GM23338 (cell line): ENCODE measurements around the gene ITGAV.

Source experiments
- CREB1 ChIP-seq: fragments of 250-450 bp; sonication (Bioruptor Pico); IDR thresholded peaks from 2 replicates; pipeline ENCODE4 v1.5.0; 2020; ENCODE audit warnings: low read depth, mild to moderate bottlenecking, moderate library complexity
- EZH2 ChIP-seq: fragments of 200-600 bp; sonication (generic); IDR thresholded peaks from one replicate; pipeline ENCODE4 v1.8.0; 2017; ENCODE audit warnings: antibody characterized with exemption, mild to moderate bottlenecking, low read depth; ENCODE audit not compliant: unreplicated experiment
- EZH2phosphoT487 ChIP-seq: fragments of 200-600 bp; sonication (generic); IDR thresholded peaks from one replicate; pipeline ENCODE4 v1.8.1; 2018; ENCODE audit warnings: antibody characterized with exemption; ENCODE audit not compliant: unreplicated experiment
- POLR2AphosphoS5 ChIP-seq: IDR thresholded peaks from 2 replicates; pipeline ENCODE4 v1.6.1; 2016; ENCODE audit warnings: antibody characterized with exemption, low read depth
- ZNF331 ChIP-seq: fragments of 250-450 bp; sonication (Bioruptor Pico); IDR thresholded peaks from 2 replicates; pipeline ENCODE4 v1.5.0; 2020; ENCODE audit warnings: low read depth, mild to moderate bottlenecking, moderate library complexity
- TF ChIP-seq, protein P1 (sequence below): IDR thresholded peaks from one replicate; pipeline ENCODE4 v1.6.1; 2018; ENCODE audit warnings: antibody characterized with exemption; ENCODE audit not compliant: unreplicated experiment
- TF ChIP-seq, protein P2 (sequence below), 2 experiments: fragments of 200-600 bp in 1 of 2; sonication (generic) in 1 of 2; conservative IDR thresholded peaks; 2 replicates each; pipeline versions ENCODE4 v1.5.1 to v1.6.1; 2016 to 2017; ENCODE audit warnings: antibody characterized with exemption in 2 of 2, low read depth in 2 of 2, mild to moderate bottlenecking in 2 of 2, moderate library complexity in 1 of 2

DNA sequence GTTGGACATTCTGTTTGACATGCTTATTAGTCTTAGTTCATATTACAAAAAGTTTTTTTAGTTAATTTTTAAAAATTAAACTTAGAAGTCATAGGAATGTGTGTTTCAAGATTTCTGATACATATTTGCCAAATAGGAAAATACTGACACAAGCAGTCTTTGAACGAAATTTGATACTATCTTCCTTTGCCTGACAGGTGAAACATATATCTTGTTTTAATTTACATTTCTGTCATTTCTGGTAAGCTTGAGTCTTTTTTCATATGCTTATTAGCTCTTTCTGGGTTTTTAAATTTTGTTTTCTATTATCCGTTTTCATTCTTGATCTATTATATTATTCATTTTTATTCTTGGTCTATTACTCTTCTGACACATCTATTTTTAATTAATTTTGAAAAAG lies 24.5 kb downstream of the ITGAV start:
- TF ChIP-seq CREB1 (CRISPR knock-in tag) (no peak), POLR2AphosphoS5 (no peak), EZH2 (no peak), EZH2phosphoT487 (no peak), ZNF331 (CRISPR knock-in tag) (no peak)
- TF ChIP-seq, protein P1, sequence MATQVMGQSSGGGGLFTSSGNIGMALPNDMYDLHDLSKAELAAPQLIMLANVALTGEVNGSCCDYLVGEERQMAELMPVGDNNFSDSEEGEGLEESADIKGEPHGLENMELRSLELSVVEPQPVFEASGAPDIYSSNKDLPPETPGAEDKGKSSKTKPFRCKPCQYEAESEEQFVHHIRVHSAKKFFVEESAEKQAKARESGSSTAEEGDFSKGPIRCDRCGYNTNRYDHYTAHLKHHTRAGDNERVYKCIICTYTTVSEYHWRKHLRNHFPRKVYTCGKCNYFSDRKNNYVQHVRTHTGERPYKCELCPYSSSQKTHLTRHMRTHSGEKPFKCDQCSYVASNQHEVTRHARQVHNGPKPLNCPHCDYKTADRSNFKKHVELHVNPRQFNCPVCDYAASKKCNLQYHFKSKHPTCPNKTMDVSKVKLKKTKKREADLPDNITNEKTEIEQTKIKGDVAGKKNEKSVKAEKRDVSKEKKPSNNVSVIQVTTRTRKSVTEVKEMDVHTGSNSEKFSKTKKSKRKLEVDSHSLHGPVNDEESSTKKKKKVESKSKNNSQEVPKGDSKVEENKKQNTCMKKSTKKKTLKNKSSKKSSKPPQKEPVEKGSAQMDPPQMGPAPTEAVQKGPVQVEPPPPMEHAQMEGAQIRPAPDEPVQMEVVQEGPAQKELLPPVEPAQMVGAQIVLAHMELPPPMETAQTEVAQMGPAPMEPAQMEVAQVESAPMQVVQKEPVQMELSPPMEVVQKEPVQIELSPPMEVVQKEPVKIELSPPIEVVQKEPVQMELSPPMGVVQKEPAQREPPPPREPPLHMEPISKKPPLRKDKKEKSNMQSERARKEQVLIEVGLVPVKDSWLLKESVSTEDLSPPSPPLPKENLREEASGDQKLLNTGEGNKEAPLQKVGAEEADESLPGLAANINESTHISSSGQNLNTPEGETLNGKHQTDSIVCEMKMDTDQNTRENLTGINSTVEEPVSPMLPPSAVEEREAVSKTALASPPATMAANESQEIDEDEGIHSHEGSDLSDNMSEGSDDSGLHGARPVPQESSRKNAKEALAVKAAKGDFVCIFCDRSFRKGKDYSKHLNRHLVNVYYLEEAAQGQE, result no peak
- TF ChIP-seq, protein P2, sequence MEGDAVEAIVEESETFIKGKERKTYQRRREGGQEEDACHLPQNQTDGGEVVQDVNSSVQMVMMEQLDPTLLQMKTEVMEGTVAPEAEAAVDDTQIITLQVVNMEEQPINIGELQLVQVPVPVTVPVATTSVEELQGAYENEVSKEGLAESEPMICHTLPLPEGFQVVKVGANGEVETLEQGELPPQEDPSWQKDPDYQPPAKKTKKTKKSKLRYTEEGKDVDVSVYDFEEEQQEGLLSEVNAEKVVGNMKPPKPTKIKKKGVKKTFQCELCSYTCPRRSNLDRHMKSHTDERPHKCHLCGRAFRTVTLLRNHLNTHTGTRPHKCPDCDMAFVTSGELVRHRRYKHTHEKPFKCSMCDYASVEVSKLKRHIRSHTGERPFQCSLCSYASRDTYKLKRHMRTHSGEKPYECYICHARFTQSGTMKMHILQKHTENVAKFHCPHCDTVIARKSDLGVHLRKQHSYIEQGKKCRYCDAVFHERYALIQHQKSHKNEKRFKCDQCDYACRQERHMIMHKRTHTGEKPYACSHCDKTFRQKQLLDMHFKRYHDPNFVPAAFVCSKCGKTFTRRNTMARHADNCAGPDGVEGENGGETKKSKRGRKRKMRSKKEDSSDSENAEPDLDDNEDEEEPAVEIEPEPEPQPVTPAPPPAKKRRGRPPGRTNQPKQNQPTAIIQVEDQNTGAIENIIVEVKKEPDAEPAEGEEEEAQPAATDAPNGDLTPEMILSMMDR (conservative IDR thresholded peaks at IDR 0.05; ENCODE audit: low read depth in 2 of 2), result no peak
